Measurements from ENCODE around the gene WNT9A.
"Not testable (repeated sequence)": the region's sequence is repeated elsewhere in the genome, so short reads cannot be mapped to it uniquely, and the experiment has no call there.

The WNT9A gene

DNA sequence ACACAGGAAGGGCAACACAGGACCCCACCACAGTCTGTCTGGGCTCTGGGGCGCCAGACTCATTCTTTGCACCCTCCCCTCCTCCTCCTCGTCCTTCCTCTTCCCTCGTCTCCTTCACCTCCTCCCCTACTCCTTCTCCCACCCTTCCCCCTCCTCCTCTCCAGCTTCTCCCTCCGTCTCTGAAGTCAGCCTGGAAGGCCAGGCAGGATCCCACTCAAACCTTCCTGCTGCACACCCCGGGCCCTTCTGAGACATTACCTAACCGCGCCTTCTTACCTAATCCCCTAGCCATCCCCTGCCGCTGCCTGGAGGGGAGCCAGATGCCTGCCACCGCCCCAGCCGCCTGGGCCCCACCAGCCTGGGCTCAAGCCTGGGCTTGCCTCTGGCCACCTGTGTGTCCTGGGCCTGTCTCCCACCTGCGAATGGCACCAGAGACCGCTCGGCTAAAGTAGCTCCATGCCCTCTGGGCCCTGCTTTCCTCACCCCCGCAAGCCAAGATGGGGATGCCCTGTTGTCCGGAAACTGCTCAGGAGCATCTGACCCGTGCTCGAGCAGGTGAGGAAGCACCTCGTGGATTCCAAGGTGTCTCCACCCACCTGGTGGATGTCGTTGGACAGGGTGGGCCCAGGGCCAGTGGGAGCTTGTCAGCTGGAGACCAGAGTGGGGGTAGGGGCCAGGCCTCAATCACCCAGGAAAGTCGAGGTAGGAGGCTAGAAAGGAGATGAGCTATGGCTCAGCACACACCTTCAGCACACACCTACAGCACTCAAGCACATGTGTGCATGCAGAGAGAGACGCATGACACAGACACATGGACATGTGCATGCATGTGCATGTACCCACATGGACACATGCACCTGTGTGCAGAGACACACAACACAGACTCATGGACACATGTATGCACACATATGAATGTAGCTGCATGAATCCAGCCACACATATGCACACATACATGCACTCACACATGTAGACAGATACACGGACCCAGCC, 31.9 kb downstream of the WNT9A start:
- Histone ChIP-seq H3K4me3 (ENCODE audit: insufficient read depth, low read depth, low read length) (no peak overlapping the region), H3K27me3 (ENCODE audit: control insufficient read depth, insufficient read depth, low read length, poor library complexity, severe bottlenecking) (no peaks in the 10 kb centered on the region), H3K9me3 (ENCODE audit: control insufficient read depth, low read length) (no peaks in the 10 kb centered on the region), H3K36me3 (ENCODE audit: control insufficient read depth, insufficient read depth, low read length) (no peaks in the 10 kb centered on the region), H3K4me1 (ENCODE audit: control insufficient read depth, insufficient read depth, low read length) (peaks cover 61% of the 10 kb centered on the region), H3K27ac (ENCODE audit: insufficient read depth, low read depth, low read length, poor library complexity, severe bottlenecking) (no peak overlapping the region)
- 72 to 74% methylated on average over 22 of the region's 22 CpGs for WGBS, 2 experiments

DNA sequence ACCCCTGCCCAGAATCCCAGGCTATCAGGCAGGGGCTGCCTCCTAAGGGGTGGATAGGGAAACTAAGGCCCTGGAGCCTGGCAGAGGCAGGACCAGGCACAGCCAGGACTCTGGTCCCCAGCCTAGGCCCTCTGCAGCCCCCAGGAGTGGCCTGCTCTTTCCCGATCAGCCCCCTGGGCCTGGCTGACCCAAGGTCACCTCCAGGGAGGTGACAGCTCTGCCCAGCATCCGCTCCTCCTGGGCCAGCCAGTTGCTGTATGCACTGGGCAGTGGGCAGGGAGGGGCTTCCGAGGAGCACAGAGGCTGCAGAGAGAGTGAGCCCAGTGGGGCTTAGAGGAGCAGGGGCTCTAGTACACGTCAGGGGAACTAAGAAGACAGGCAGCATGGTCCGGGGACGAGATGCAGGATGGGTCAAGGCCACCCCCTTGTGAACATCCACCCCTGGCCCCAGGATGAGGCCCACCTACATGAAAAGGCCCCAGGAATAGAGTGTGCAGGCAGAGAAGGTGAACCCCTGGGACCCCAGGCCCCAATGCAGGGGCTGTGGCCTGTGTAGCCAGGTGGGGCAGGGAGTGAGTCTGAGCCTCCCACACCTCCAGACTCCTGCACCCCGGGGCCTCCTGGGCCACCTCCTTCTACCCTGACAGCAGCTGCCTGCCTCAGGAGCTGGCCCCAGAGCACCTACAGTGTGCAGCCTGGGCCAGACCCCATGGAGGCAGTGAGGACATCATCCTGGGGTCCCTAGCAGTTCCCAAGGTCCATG, 32.8 kb downstream of the WNT9A start:
- Histone ChIP-seq H3K27me3 (ENCODE audit: control insufficient read depth, insufficient read depth, low read length, poor library complexity, severe bottlenecking) (no peaks in the 10 kb centered on the region), H3K27ac (ENCODE audit: insufficient read depth, low read depth, low read length, poor library complexity, severe bottlenecking) (peak overlapping the region; percentile 36), H3K4me3 (ENCODE audit: insufficient read depth, low read depth, low read length) (no peak overlapping the region), H3K36me3 (ENCODE audit: control insufficient read depth, insufficient read depth, low read length) (no peaks in the 10 kb centered on the region), H3K9me3 (ENCODE audit: control insufficient read depth, low read length) (no peaks in the 10 kb centered on the region), H3K4me1 (ENCODE audit: control insufficient read depth, insufficient read depth, low read length) (peaks cover 63% of the 10 kb centered on the region)
- 77 to 78% methylated on average over 7 of the region's 7 CpGs for WGBS, 2 experiments

GRCh38 chr1:227913764-227914721, 33.7 kb downstream of the WNT9A start:
- Histone ChIP-seq H3K4me3 (ENCODE audit: insufficient read depth, low read depth, low read length) (no peak overlapping the region), H3K27ac (ENCODE audit: insufficient read depth, low read depth, low read length, poor library complexity, severe bottlenecking) (peak overlapping the region; percentile 63), H3K36me3 (ENCODE audit: control insufficient read depth, insufficient read depth, low read length) (no peaks in the 10 kb centered on the region), H3K27me3 (ENCODE audit: control insufficient read depth, insufficient read depth, low read length, poor library complexity, severe bottlenecking) (no peaks in the 10 kb centered on the region), H3K9me3 (ENCODE audit: control insufficient read depth, low read length) (no peaks in the 10 kb centered on the region), H3K4me1 (ENCODE audit: control insufficient read depth, insufficient read depth, low read length) (peaks cover 56% of the 10 kb centered on the region)
- WGBS, 2 experiments: 72% methylated on average over 17 of the region's 17 CpGs

- Histone ChIP-seq H3K4me1 (ENCODE audit: control insufficient read depth, insufficient read depth, low read length) (peaks cover 54% of the 10 kb centered on the region), H3K36me3 (ENCODE audit: control insufficient read depth, insufficient read depth, low read length) (no peaks in the 10 kb centered on the region), H3K4me3 (ENCODE audit: insufficient read depth, low read depth, low read length) (no peak overlapping the region), H3K27ac (ENCODE audit: insufficient read depth, low read depth, low read length, poor library complexity, severe bottlenecking) (no peak overlapping the region), H3K27me3 (ENCODE audit: control insufficient read depth, insufficient read depth, low read length, poor library complexity, severe bottlenecking) (no peaks in the 10 kb centered on the region), H3K9me3 (ENCODE audit: control insufficient read depth, low read length) (no peaks in the 10 kb centered on the region)
- WGBS, 2 experiments: 35 to 39% methylated on average over 5 of the region's 5 CpGs
Observed at GRCh38 chr1:227913396-227913763, 34.4 kb downstream of the WNT9A start.

DNA sequence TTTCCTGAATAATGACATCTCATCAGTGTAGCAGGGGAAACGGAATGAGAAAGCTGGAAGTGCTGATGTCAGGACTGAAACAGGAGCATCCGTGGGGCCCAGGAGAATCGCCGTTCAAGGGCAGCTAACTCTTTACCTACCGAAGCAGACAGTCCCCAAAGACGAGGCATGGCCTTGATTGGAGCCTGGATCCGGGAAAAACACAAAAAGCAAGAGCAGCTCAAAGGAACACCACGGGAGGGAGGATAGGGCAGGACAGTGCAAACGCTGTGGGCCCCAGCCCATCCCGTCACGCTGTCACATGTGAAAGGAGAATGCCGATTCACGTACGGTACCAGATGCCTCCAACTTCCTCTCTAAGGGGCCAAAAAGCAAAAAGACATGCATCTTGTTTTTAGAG, 34.9 kb downstream of the WNT9A start:
- WGBS, 2 experiments: 34 to 42% methylated on average over 14 of the region's 14 CpGs

DNA sequence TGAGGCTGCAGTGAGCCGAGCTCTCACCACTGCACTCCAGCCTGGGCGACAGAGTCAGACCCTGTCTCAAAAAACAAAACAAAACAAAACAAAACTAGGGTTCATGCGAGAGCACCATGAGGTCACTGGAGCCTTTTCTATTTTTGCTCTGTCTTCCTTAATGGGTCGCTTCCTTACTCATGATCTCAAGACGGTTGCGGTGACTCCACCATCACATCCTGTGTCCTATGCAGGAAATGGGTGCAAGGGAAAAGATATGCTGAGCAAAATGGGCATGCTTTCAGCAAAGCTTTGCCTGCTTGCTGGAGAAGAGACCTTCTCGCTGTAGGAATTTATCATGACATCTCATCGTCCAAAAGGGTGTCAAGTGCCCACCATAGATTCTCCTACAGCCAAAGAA, 36.4 kb downstream of the WNT9A start:
- WGBS, 2 experiments: 93 to 95% methylated on average over 8 of the region's 8 CpGs
- no peak overlapping the region for H3K27ac ChIP-seq (ENCODE audit: insufficient read depth, low read depth, low read length, poor library complexity, severe bottlenecking)
- H3K4me1 ChIP-seq (ENCODE audit: control insufficient read depth, insufficient read depth, low read length): peaks cover 41% of the 10 kb centered on the region
- no peaks in the 10 kb centered on the region for H3K9me3 ChIP-seq (ENCODE audit: control insufficient read depth, low read length)
- H3K36me3 ChIP-seq (ENCODE audit: control insufficient read depth, insufficient read depth, low read length): no peaks in the 10 kb centered on the region
- H3K27me3 ChIP-seq (ENCODE audit: control insufficient read depth, insufficient read depth, low read length, poor library complexity, severe bottlenecking): no peaks in the 10 kb centered on the region
- no peak overlapping the region for H3K4me3 ChIP-seq (ENCODE audit: insufficient read depth, low read depth, low read length)

More for the DNA sequence above, 34.9 kb downstream of the WNT9A start:
- Histone ChIP-seq H3K9me3 (ENCODE audit: control insufficient read depth, low read length) (no peaks in the 10 kb centered on the region), H3K4me3 (ENCODE audit: insufficient read depth, low read depth, low read length) (no peak overlapping the region), H3K4me1 (ENCODE audit: control insufficient read depth, insufficient read depth, low read length) (peaks cover 54% of the 10 kb centered on the region), H3K36me3 (ENCODE audit: control insufficient read depth, insufficient read depth, low read length) (no peaks in the 10 kb centered on the region), H3K27me3 (ENCODE audit: control insufficient read depth, insufficient read depth, low read length, poor library complexity, severe bottlenecking) (no peaks in the 10 kb centered on the region), H3K27ac (ENCODE audit: insufficient read depth, low read depth, low read length, poor library complexity, severe bottlenecking) (peak overlapping the region; percentile 26)

- H3K4me3 ChIP-seq (ENCODE audit: insufficient read depth, low read depth, low read length): no peak overlapping the region
- H3K36me3 ChIP-seq (ENCODE audit: control insufficient read depth, insufficient read depth, low read length): no peaks in the 10 kb centered on the region
- H3K27me3 ChIP-seq (ENCODE audit: control insufficient read depth, insufficient read depth, low read length, poor library complexity, severe bottlenecking): no peaks in the 10 kb centered on the region
- no peaks in the 10 kb centered on the region for H3K9me3 ChIP-seq (ENCODE audit: control insufficient read depth, low read length)
- peaks cover 34% of the 10 kb centered on the region for H3K4me1 ChIP-seq (ENCODE audit: control insufficient read depth, insufficient read depth, low read length)
- 69 to 71% methylated on average over 10 of the region's 10 CpGs for WGBS, 2 experiments
- no peak overlapping the region for H3K27ac ChIP-seq (ENCODE audit: insufficient read depth, low read depth, low read length, poor library complexity, severe bottlenecking)
Observed at GRCh38 chr1:227910511-227911153, 37.1 kb downstream of the WNT9A start.

DNA sequence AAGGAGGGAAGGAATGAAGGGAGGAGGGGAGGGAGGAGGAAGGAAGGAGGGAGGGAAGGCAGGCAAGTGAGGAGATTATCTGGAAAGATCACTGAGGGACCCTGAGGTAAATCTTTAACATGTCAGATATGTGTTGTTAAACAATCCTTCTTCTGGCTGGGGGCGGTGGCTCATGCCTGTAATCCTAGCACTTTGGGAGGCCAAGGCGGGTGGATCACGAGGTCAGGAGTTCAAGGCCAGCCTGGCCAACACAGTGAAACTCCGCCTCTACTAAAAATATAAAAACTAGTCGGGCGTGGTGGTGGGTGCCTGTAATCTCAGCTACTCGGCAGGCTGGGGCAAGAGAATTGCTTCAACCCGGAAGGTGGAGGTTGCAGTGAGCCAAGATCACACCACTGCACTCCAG, 37.8 kb downstream of the WNT9A start:
- H3K4me1 ChIP-seq (ENCODE audit: control insufficient read depth, insufficient read depth, low read length): peaks cover 27% of the 10 kb centered on the region
- WGBS, 2 experiments: 85 to 89% methylated on average over 8 of the region's 8 CpGs
- H3K27ac ChIP-seq (ENCODE audit: insufficient read depth, low read depth, low read length, poor library complexity, severe bottlenecking); H3K4me3 ChIP-seq (ENCODE audit: insufficient read depth, low read depth, low read length); H3K36me3 ChIP-seq (ENCODE audit: control insufficient read depth, insufficient read depth, low read length); H3K27me3 ChIP-seq (ENCODE audit: control insufficient read depth, insufficient read depth, low read length, poor library complexity, severe bottlenecking); H3K9me3 ChIP-seq (ENCODE audit: control insufficient read depth, low read length): not testable (repeated sequence)

- peaks cover 20% of the 10 kb centered on the region for H3K4me1 ChIP-seq (ENCODE audit: control insufficient read depth, insufficient read depth, low read length)
- H3K4me3 ChIP-seq (ENCODE audit: insufficient read depth, low read depth, low read length): no peak overlapping the region
- WGBS, 2 experiments: 55 to 79% methylated on average over 2 of the region's 2 CpGs
- H3K27me3 ChIP-seq (ENCODE audit: control insufficient read depth, insufficient read depth, low read length, poor library complexity, severe bottlenecking): no peaks in the 10 kb centered on the region
- H3K27ac ChIP-seq (ENCODE audit: insufficient read depth, low read depth, low read length, poor library complexity, severe bottlenecking): no peak overlapping the region
- no peaks in the 10 kb centered on the region for H3K36me3 ChIP-seq (ENCODE audit: control insufficient read depth, insufficient read depth, low read length)
- no peaks in the 10 kb centered on the region for H3K9me3 ChIP-seq (ENCODE audit: control insufficient read depth, low read length)
Observed at GRCh38 chr1:227909188-227909587, 38.5 kb downstream of the WNT9A start.

Measured in ectodermal cell (in vitro differentiated cells).